GM19025 (cell line): ENCODE data around the gene MORN1.

ENCODE experiments used
- ATAC-seq: cut with Tn5 transposase; IDR thresholded peaks from one replicate; pipeline ENCODE4 v1.9.1; 2021; ENCODE audit warnings: mild to moderate bottlenecking, low read depth, moderate library complexity; ENCODE audit not compliant: unreplicated experiment

MORN1 gene

DNA sequence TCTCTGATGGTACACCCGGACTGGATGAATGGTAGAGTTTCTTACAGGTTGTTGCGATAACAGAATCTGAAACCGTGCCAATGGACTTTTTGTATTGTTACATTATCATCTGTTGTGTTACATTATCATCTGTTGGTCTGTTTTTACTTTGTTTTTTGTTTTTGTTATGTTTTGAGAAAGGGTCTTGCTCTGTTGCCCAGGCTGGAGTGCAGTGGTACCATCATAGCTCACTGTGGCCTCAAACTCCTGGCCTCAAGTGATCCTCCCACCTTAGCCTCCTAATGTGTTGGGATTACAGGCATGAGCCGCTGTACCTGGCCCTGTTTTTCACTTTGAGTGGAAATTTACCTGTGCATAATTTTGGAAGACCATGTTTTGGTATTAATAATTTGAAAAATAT lies 31.2 kb upstream of the MORN1 start:
- no peak for ATAC-seq

GRCh38 chr1:2419416-2419815 lies 28.1 kb upstream of the MORN1 start:
- ATAC-seq: no peak

GRCh38 chr1:2418791-2419320 lies 27.5 kb upstream of the MORN1 start:
- ATAC-seq: no peak

DNA sequence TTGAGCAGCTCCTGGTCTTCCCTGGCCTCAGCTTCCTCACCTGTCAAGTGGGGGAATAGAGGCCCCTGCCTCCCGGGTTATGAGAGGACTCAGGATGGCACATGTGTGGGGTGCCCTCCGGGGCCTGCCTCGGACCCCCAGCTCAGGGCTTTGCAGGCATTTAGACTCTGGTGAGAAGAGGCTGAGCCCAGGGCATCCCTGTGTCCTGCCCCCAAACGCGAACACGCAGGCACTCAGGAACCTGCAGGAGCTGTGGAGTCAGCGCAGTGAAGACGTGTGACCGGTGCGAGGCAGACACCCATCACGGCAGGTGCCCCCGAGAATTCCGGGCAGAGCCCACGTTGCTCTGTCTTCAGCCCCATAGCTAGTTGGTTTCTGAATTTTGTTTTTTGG lies 26.5 kb upstream of the MORN1 start:
- ATAC-seq: no peak

GRCh38 chr1:2417083-2417832 lies 25.9 kb upstream of the MORN1 start:
- ATAC-seq: no peak

GRCh38 chr1:2416403-2416802 lies 25.0 kb upstream of the MORN1 start:
- no peak for ATAC-seq

GRCh38 chr1:2415801-2416208 lies 24.5 kb upstream of the MORN1 start:
- ATAC-seq: no peak

DNA sequence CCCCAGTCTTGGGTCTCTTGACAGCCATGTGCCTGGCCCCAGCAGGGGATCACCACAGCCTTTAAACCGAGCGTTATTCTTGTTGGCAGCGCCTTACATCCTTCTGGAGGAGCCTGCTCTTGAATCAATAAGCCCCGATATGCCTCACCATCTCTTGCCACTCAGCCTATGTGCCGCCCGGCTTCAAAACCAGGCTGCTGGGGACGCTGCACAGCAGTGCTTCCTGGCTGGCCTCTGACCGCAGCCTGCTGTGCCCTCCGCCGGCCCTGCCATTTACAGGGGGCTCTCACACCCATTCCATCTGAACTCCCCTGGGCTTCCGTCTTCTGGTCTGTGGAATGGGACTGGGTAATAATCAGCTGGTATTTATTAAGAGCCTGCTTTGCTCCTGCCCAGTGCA lies 24.0 kb upstream of the MORN1 start:
- ATAC-seq: no peak

DNA sequence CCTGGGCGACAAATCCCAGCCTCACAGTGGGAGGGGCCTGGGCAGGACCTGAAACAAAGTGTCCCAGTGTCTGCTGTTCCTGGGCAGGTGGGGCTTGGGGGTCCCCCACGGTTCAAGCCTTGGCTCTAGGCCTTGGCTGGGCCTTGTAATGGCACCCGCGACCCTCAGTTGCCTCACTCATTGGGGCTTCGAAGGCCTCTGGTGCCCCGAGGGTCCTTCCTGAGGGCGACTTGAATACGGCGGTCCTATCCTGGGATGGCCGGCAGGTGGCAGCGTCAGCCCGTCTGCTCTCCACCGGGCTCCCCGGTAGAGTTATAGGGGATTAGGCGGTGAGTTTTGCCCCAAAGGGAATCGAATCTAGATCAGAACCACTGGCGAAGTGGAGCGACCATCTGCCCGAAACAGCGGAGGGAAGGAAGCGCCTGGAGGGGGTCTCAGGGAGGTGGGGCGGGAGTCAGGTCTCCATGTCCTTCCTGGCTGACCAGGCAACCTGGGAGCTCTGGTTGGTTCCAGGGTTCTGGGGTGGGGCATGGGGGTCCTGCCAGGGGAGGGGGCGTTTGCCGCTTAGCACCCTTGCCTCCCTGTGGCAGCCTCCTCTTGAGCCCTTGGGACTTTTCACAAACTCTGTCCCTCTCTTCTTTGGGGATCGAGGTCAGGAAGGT lies 23.1 kb upstream of the MORN1 start:
- no peak for ATAC-seq

- no peak for ATAC-seq
Observed at GRCh38 chr1:2413495-2414296, 22.3 kb upstream of the MORN1 start.

GRCh38 chr1:2412773-2413494 lies 21.6 kb upstream of the MORN1 start:
- ATAC-seq: peak; percentile 20

- ATAC-seq: peak; percentile 85
Observed at GRCh38 chr1:2412395-2412772, 21.0 kb upstream of the MORN1 start, which contains the start of gene PEX10. Gene PEX10 (minus strand): TSS chr1:2412564. CDS start chr1:2412502, 62 bp downstream.

GRCh38 chr1:2411801-2412394 lies 20.5 kb upstream of the MORN1 start:
- peak; percentile 17 for ATAC-seq

DNA sequence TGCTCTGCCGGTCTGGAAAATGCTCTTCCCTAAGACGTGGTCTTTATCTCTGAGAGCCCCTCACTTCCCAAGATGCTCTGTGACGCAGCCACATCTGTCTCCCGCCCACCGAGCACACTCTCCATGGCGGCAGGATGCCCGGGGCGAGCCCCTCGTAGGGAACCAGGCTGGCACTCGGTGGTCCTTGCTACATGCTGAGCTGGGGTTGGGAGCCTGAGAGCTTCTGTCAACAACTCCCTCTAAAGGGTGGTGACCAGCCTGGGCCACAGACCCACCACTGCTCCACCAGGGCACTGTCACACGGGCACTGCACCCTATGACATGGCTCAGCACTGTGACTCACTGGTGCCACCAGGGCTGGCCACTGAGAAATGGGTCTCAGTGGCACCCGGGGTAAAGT lies 18.4 kb upstream of the MORN1 start:
- no peak for ATAC-seq

DNA sequence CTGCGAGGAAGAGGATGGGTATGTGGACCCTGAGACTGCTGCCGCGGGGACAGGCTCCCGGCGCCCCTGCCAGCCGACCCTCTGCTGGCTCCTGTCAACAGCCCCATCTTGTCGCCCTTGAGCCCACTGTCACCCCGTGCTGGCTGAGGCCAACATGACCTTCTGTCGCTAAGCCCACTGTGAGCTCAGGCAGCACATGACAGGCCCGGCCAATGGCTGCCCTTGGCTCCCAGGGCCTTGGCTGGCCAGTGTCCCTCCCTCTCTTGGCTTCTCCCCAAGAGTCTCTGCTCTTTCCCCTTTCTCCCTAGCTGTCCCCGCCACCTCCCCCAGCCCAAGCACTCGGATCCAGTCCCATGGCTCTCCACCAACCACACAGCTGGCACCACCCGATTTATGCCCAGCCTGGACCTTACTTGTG lies 17.5 kb upstream of the MORN1 start:
- no peak for ATAC-seq

- ATAC-seq: no peak
Observed at GRCh38 chr1:2408456-2408855, 17.1 kb upstream of the MORN1 start.

- ATAC-seq: no peak
Observed at GRCh38 chr1:2407991-2408275, 16.6 kb upstream of the MORN1 start.

- no peak for ATAC-seq
Observed at GRCh38 chr1:2407166-2407990, 16.0 kb upstream of the MORN1 start.

GRCh38 chr1:2406451-2407041 lies 15.2 kb upstream of the MORN1 start:
- ATAC-seq: no peak
